OCI-LY3 (cell line): ENCODE data around the gene DRAM2.

Source experiments
- H2AFZ ChIP-seq: fragments of 200-600, 300-600 bp; shearing (Covaris generic); 2 replicates; pipeline ENCODE4 v1.6.0; 2014; ENCODE audit warnings: antibody characterized with exemption, low read depth, low read length
- H3K27ac ChIP-seq: fragments of 200-600, 300-600 bp; sonication (generic); 2 replicates; pipeline ENCODE4 v1.5.1; 2014; ENCODE audit warnings: mild to moderate bottlenecking, low read length, moderate library complexity, mixed read lengths
- H3K27me3 ChIP-seq: fragments of 200-600, 300-600 bp; sonication (generic); 2 replicates; pipeline ENCODE4 v1.6.1; 2014; ENCODE audit warnings: low read depth, low read length, mixed read lengths
- H3K36me3 ChIP-seq: fragments of 200-600, 300-600 bp; sonication (generic); replicated peaks from 2 replicates; pipeline ENCODE3; 2014; ENCODE audit warnings: low read depth, low read length, mixed read lengths
- H3K4me1 ChIP-seq: fragments of 300-600, 200-600 bp; sonication (generic); 2 replicates; pipeline ENCODE4 v1.6.1; 2014; ENCODE audit warnings: low read length, mixed read lengths
- H3K4me2 ChIP-seq: fragments of 200-600, 300-600 bp; sonication (generic); 2 replicates; pipeline ENCODE4 v1.6.1; 2014; ENCODE audit warnings: low read length, mixed read lengths
- H3K4me3 ChIP-seq: fragments of 300-600, 200-600 bp; sonication (generic); 2 replicates; pipeline ENCODE4 v1.5.1; 2014; ENCODE audit warnings: antibody characterized with exemption, mild to moderate bottlenecking, low read length, moderate library complexity
- H3K79me2 ChIP-seq: fragments of 300-600, 200-600 bp; shearing (Covaris generic); 2 replicates; pipeline ENCODE4 v1.6.1; 2014; ENCODE audit warnings: mild to moderate bottlenecking, low read length, mixed read lengths
- H3K9ac ChIP-seq: fragments of 300-600, 200-600 bp; shearing (Covaris generic); 2 replicates; pipeline ENCODE4 v1.6.0; 2014; ENCODE audit warnings: mild to moderate bottlenecking, low read length, moderate library complexity
- H3K9me3 ChIP-seq: fragments of 200-600, 300-600 bp; shearing (Covaris generic); 2 replicates; pipeline ENCODE4 v1.6.1; 2014; ENCODE audit warnings: low read length, mixed read lengths; ENCODE audit not compliant: insufficient read depth
- H4K20me1 ChIP-seq: fragments of 200-600, 300-600 bp; sonication (generic); 2 replicates; pipeline ENCODE4 v1.6.1; 2016; ENCODE audit warnings: low read length, mixed read lengths; ENCODE audit not compliant: insufficient read depth
- EZH2phosphoT487 ChIP-seq: fragments of 200-600 bp; shearing (Covaris generic); IDR thresholded peaks from 2 replicates; pipeline ENCODE4 v1.6.1; 2018; ENCODE audit warnings: antibody characterized with exemption, mixed run types, low read depth
- TF ChIP-seq, protein P1 (sequence below): fragments of 200-600, 300-600 bp; sonication (generic); IDR thresholded peaks from 2 replicates; pipeline ENCODE4 v1.5.1; 2014; ENCODE audit warnings: antibody characterized with exemption, low read length, low read depth

Gene DRAM2

DNA sequence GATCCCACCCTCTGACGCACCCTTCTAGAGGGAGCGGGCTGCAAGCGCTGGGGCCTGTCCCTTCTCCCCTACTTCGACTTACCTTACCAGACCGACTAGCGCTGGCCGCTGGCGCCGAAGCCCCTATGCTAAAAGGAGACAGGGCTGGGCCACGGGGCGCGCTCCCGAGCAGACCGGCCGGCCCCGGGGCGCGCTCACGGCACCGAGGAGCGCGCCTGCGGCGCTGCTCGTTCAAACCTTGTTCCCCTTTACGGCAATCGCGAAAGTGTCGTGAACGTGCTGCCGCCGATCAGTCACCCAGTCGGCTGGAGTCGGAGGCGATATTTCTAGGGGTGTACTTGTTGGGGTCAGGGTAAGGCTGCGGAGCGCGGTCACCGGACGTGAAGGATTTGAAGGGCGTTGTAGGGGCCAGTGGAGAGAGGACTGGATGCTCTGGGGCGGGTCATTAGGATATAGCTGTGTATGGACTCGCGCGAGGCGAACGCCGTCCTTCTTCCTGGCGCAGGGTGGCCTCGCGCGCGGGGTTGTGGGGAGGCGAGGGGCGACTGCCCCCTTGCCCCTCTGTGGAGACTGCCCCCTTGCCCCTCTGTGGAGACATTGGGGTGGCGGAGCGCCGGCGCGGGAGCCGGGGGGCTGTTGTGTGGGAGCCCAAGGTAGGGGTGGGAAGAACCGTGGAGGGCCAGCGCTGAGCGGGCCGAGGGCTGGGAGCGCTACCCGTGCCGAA is at the start of gene DRAM2, which contains the start of gene CEPT1:
Gene DRAM2, minus strand, starts transcription at position 138 of the 724 bp plus-strand sequence. CDS start 8,539 bp downstream, outside the sequence.
Gene CEPT1, plus strand, starts transcription at position 268 of the 724 bp plus-strand sequence. CDS start 7,492 bp downstream, outside the sequence.
- H3K36me3 ChIP-seq = peaks cover 14% of the 10 kb centered on the region
- TF ChIP-seq, protein P1, sequence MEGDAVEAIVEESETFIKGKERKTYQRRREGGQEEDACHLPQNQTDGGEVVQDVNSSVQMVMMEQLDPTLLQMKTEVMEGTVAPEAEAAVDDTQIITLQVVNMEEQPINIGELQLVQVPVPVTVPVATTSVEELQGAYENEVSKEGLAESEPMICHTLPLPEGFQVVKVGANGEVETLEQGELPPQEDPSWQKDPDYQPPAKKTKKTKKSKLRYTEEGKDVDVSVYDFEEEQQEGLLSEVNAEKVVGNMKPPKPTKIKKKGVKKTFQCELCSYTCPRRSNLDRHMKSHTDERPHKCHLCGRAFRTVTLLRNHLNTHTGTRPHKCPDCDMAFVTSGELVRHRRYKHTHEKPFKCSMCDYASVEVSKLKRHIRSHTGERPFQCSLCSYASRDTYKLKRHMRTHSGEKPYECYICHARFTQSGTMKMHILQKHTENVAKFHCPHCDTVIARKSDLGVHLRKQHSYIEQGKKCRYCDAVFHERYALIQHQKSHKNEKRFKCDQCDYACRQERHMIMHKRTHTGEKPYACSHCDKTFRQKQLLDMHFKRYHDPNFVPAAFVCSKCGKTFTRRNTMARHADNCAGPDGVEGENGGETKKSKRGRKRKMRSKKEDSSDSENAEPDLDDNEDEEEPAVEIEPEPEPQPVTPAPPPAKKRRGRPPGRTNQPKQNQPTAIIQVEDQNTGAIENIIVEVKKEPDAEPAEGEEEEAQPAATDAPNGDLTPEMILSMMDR = no peak
- no peak for TF ChIP-seq EZH2phosphoT487
- peak within 1 kb of the TSS; percentile 99 for H3K4me3 ChIP-seq
- no peaks in the 10 kb centered on the region for H3K27me3 ChIP-seq
- peaks cover 24% of the 10 kb centered on the region for H4K20me1 ChIP-seq
- H3K9me3 ChIP-seq = no peaks in the 10 kb centered on the region
- peak within 1 kb of the TSS; percentile 66 for H2AFZ ChIP-seq
- peak within 1 kb of the TSS; percentile 87 for H3K4me2 ChIP-seq
- H3K27ac ChIP-seq = peak within 1 kb of the TSS; percentile 93
- peaks cover 75% of the 10 kb centered on the region for H3K79me2 ChIP-seq
- H3K9ac ChIP-seq = peak within 1 kb of the TSS; percentile 91
- peaks cover 36% of the 10 kb centered on the region for H3K4me1 ChIP-seq

DNA sequence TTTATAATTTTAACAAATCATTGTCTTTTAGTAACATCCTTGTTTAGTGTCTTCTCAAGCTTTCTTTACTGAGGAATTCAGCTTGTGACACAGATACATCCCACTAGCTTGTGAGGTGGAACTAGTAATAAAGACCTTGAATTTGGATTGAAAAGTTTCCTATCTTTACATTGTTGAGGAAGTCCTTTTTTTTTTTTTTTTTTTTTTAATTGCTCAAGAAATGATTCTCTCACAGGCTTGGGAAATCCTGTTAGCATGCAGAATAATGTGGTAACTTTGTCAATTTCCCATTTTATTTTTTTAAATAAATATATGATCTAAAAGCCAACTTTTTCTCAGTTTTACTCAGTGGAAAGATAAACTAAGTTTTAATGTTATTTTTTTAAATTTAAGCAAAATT is 44.8 kb upstream of the DRAM2 start:
- H3K4me3 ChIP-seq = no peak overlapping the region
- no peaks in the 10 kb centered on the region for H3K4me1 ChIP-seq
- H3K27me3 ChIP-seq = no peaks in the 10 kb centered on the region
- peaks cover 42% of the 10 kb centered on the region for H3K36me3 ChIP-seq
- TF ChIP-seq, protein P1 = no peak
- TF ChIP-seq EZH2phosphoT487 = no peak
- no peak overlapping the region for H3K9ac ChIP-seq
- H3K79me2 ChIP-seq = no peaks in the 10 kb centered on the region
- H3K4me2 ChIP-seq = no peak overlapping the region
- no peaks in the 10 kb centered on the region for H3K9me3 ChIP-seq
- H3K27ac ChIP-seq = no peak overlapping the region
- no peaks in the 10 kb centered on the region for H4K20me1 ChIP-seq
- no peak overlapping the region for H2AFZ ChIP-seq

DNA sequence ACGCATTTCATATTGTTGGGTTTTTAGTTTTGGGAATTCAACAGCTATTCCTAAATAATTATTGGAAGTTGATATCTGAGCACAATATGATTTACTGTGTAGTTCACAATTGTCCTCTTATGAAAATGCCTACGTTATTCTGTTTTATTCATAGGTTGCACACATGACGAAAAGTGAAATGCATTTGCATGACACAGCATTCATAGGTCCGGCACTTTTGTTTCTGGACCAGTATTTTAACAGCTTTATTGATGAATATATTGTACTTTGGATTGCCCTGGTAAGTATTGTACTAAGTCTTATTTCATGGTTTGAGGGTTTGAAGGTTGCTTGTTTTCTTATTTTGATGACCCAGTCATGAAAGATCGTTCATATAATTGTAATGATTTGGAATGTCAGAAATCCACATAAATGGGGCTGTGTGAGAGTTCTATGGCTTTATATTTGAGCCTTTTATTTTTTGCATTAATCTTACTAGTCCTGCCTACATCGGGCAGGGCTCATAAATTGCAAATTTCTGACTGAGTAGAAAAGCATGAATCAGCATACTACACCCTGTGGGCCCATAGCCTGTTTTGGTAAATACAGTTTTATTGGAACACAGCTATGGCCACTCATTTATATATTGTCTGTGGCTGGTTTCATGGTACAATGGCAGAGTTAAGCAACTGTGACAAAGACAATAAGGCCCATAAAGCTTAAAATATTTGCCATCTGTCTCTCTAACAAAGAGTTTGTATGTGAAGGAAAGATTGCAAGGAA is 43.6 kb upstream of the DRAM2 start:
- TF ChIP-seq, protein P1 = no peak
- no peak for TF ChIP-seq EZH2phosphoT487
- Histone ChIP-seq H3K9ac (no peak overlapping the region), H3K9me3 (no peaks in the 10 kb centered on the region), H3K4me3 (no peak overlapping the region), H3K79me2 (no peaks in the 10 kb centered on the region; the same call in 1 of the 2 replicates), H3K4me2 (no peak overlapping the region), H4K20me1 (no peaks in the 10 kb centered on the region), H3K4me1 (no peaks in the 10 kb centered on the region), H2AFZ (no peak overlapping the region), H3K27me3 (no peaks in the 10 kb centered on the region), H3K27ac (no peak overlapping the region), H3K36me3 (peaks cover 47% of the 10 kb centered on the region)

DNA sequence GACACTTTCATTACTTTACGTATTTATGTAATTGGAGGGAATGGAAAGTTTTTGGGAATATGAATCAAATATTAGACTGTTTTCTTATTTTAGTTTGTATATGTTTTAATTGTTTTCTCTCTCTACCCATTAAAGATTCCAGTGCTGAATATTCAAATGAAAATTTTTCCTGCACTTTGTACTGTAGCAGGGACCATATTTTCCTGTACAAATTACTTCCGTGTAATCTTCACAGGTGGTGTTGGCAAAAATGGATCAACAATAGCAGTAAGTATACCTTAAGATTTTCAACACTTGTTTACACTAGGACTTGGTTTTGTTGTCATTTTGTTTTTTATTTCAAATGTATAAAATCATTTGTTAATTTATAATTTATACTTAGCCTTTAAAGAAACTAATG is 42.2 kb upstream of the DRAM2 start:
- H2AFZ ChIP-seq = no peak overlapping the region
- H3K4me2 ChIP-seq = no peak overlapping the region
- H3K4me3 ChIP-seq = no peak overlapping the region
- H3K27ac ChIP-seq = no peak overlapping the region
- H4K20me1 ChIP-seq = no peaks in the 10 kb centered on the region
- H3K9me3 ChIP-seq = no peaks in the 10 kb centered on the region
- peaks cover 42% of the 10 kb centered on the region for H3K36me3 ChIP-seq
- no peaks in the 10 kb centered on the region for H3K27me3 ChIP-seq
- no peaks in the 10 kb centered on the region; the same call in 1 of the 2 replicates for H3K79me2 ChIP-seq
- H3K9ac ChIP-seq = no peak overlapping the region
- no peak for TF ChIP-seq EZH2phosphoT487
- TF ChIP-seq, protein P1 = no peak
- H3K4me1 ChIP-seq = no peaks in the 10 kb centered on the region
